ENCODE data around the gene TLR3. TPM values are rescaled to one million over a fixed set of nuclear protein-coding genes. Genes with fewer than 3 reads are reported as not detected.

Gene TLR3
- total and polyA plus RNA-seq, 5 donors = 1.6 to 8.2 (median 6.4) TPM

- intact Hi-C loops (cut with DNase I) = loop anchor here (5.0 to 10.0 kb wide), 3 partner anchors 60 to 70 kb away; partner anchors contain the start of gene TLR3 (in 3 of the 4)
- no peaks in the 10 kb centered on the region for H3K4me1 ChIP-seq (ENCODE audit: control insufficient read depth, insufficient read depth, low read length)
- H3K27ac ChIP-seq (ENCODE audit: low read length) = no peak overlapping the region
- H3K27me3 ChIP-seq (ENCODE audit: control insufficient read depth, insufficient read depth) = no peaks in the 10 kb centered on the region
- no peak overlapping the region for H3K4me3 ChIP-seq (ENCODE audit: low read length)
- WGBS = 94% methylated on average over 11 of the region's 11 CpGs
- DNase-seq (no peak), ATAC-seq (no peak)
- H3K9me3 ChIP-seq (ENCODE audit: control insufficient read depth, low read length) = no peaks in the 10 kb centered on the region
Observed at GRCh38 chr4:186134861-186135260, 65.9 kb downstream of the TLR3 start.

- no peak for DNase-seq
- ATAC-seq = peak in 1 of 2 donors; percentile 31
- intact Hi-C loops (cut with DNase I) = loop anchor here in 3 of 4 donors (10.0 kb wide), 2 partner anchors 62 to 72 kb away; partner anchors contain the start of gene TLR3 (in 2 of the 3)
- H3K4me1 ChIP-seq (ENCODE audit: control insufficient read depth, insufficient read depth, low read length) = no peaks in the 10 kb centered on the region
- H3K9me3 ChIP-seq (ENCODE audit: control insufficient read depth, low read length) = no peaks in the 10 kb centered on the region
- H3K27ac ChIP-seq (ENCODE audit: low read length) = no peak overlapping the region
- no peaks in the 10 kb centered on the region for H3K27me3 ChIP-seq (ENCODE audit: control insufficient read depth, insufficient read depth)
- WGBS = 58% methylated on average over 6 of the region's 6 CpGs
- H3K4me3 ChIP-seq (ENCODE audit: low read length) = no peak overlapping the region
Observed at GRCh38 chr4:186137196-186137794, 68.3 kb downstream of the TLR3 start.

Other genes starting within 250 kb of the TLR3 start
- 10 to 100 TPM in 3 of 4 donors, 1 to 10 TPM in 1; 8.6 to 17.6 (median 13.4) TPM for gene FAM149A, start 35.5 kb downstream of the TLR3 start, total RNA-seq
- gene FAM149A, start 35.5 kb downstream of the TLR3 start, polyA plus RNA-seq = 7.9 TPM
- 10 to 100 TPM; 25.8 to 34.7 (median 29.7) TPM for gene CYP4V2, start 122.4 kb downstream of the TLR3 start, total RNA-seq
- gene CYP4V2, start 122.4 kb downstream of the TLR3 start, polyA plus RNA-seq = 19.6 TPM
- gene KLKB1, start 158.4 kb downstream of the TLR3 start, total RNA-seq = 1 to 10 TPM in 2 of 4 donors, under 1 TPM in 2; 0.56 to 1.7 (median 1.3) TPM
- 0.93 TPM for gene KLKB1, start 158.4 kb downstream of the TLR3 start, polyA plus RNA-seq
- gene F11, start 197.0 kb downstream of the TLR3 start, total RNA-seq = under 1 TPM in 2 of 4 donors, not detected in 2; 0.35 to 0.82 TPM
- not detected for gene F11, start 197.0 kb downstream of the TLR3 start, polyA plus RNA-seq